Lower leg skin (tissue), 4 donors: Measurements from ENCODE around the gene MSN. TPM values are rescaled to one million over a fixed set of nuclear protein-coding genes. Genes with fewer than 3 reads are reported as not detected.
"Not testable (repeated sequence)": the region's sequence is repeated elsewhere in the genome, so short reads cannot be mapped to it uniquely, and the experiment has no call there.

ENCODE experiments used
- DNase-seq, 2 donors: peaks; one replicate each; pipeline ENCODE4 v3.0.0-alpha.2; 2019; ENCODE audit warnings: low spot score in 2 of 2
- H3K4me3 ChIP-seq: fragments of 200-600 bp; sonication (generic); 2 replicates; pipeline ENCODE4 v1.5.1; 2017; ENCODE audit warnings: mild to moderate bottlenecking, low read depth; ENCODE audit not compliant: poor library complexity, severe bottlenecking
- POLR2A ChIP-seq, 2 donors: fragments of 450-650 bp; IDR thresholded peaks; one replicate each; pipeline ENCODE4 v1.6.1; 2016 to 2017; ENCODE audit warnings: antibody characterized with exemption in 2 of 2, mild to moderate bottlenecking in 1 of 2, moderate library complexity in 1 of 2
- WGBS, 2 donors: methylation state at CpG; one replicate each; pipeline ENCODE4 v1.1.5; 2018; 5-methylcytosine and 5-hydroxymethylcytosine counted together
- intact Hi-C: fragments of 100-400 bp; cut with DNase I; formaldehyde crosslinking; loops from one replicate; pipeline ENCODE4 v1.15.0; 2023; ENCODE audit warnings: low total_unique reads
- total RNA-seq, 4 donors: library from RNA; depleted of rRNA; stranded (reverse); fragments of >200 nt; gene quantifications; one replicate each; pipeline ENCODE4 v1.1.0, GENCODE V29; 2016
- TF ChIP-seq, protein P1 (sequence below), 3 donors: fragments of 450-650 bp; IDR thresholded peaks; one replicate each; pipeline ENCODE4 v1.5.1; 2016; ENCODE audit warnings: antibody characterized with exemption in 3 of 3, mild to moderate bottlenecking in 3 of 3, moderate library complexity in 2 of 3

Gene MSN
- total RNA-seq, 4 donors from 2014 or later, result 108 to 180 (median 120) TPM

GRCh38 chrX:65757943-65758342, 90.5 kb downstream of the MSN start:
- no peak for TF ChIP-seq POLR2A (IDR thresholded peaks at IDR 0.05)
- TF ChIP-seq, protein P1, sequence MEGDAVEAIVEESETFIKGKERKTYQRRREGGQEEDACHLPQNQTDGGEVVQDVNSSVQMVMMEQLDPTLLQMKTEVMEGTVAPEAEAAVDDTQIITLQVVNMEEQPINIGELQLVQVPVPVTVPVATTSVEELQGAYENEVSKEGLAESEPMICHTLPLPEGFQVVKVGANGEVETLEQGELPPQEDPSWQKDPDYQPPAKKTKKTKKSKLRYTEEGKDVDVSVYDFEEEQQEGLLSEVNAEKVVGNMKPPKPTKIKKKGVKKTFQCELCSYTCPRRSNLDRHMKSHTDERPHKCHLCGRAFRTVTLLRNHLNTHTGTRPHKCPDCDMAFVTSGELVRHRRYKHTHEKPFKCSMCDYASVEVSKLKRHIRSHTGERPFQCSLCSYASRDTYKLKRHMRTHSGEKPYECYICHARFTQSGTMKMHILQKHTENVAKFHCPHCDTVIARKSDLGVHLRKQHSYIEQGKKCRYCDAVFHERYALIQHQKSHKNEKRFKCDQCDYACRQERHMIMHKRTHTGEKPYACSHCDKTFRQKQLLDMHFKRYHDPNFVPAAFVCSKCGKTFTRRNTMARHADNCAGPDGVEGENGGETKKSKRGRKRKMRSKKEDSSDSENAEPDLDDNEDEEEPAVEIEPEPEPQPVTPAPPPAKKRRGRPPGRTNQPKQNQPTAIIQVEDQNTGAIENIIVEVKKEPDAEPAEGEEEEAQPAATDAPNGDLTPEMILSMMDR (IDR thresholded peaks at IDR 0.05), result no peak
- 65 to 70% methylated on average over 3 of the region's 3 CpGs for WGBS, 2 donors
- no peak for DNase-seq
- no peak overlapping the region for H3K4me3 ChIP-seq
- intact Hi-C loops, result no loop called here

DNA sequence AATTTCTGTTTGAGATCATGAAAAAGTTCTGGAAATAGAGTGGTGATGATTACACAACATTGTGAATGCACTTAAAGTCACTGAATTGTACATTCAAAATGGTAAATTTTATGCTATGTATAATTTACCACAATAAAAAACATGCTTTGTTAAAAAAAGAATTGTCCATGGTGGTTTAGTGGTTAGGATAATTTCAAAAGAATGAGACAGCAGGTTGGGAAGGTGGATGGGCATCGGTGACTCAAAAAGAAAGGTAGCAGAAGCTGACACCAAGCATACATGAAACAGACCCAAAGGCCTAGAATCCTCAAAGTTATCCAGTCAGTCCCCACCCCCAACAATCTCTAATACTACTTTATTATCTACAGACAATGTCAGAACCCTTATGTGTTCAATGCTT, 91.1 kb downstream of the MSN start:
- TF ChIP-seq, protein P1 (IDR thresholded peaks at IDR 0.05), result no peak
- no peak for DNase-seq
- WGBS, 2 donors, result 71 to 90% methylated on average over 1 of the region's 1 CpG
- H3K4me3 ChIP-seq, result no peak overlapping the region
- intact Hi-C loops, result no loop called here

DNA sequence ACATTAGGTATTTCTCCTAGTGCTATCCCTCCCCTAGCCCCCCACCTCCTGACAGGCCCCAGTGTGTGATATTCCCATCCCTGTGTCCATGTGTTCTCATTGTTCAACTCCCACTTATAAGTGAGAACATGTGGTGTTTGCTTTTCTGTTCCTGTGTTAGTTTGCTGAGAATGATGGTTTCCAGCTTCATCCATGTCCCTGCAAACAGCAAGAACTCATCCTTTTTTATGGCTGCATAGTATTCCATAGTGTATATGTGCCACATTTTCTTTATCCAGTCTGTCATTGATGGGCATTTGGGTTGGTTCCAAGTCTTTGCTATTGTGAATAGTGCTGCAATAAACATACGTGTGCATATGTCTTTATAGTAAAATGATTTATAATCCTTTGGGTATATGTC, 92.1 kb downstream of the MSN start:
- DNase-seq, H3K4me3 ChIP-seq, intact Hi-C loops: not testable (repeated sequence)
- WGBS, 2 donors, result 87 to 100% methylated on average over 1 of the region's 1 CpG

- WGBS, 2 donors, result 60 to 88% methylated on average over 3 of the region's 3 CpGs
- no peak overlapping the region for H3K4me3 ChIP-seq
- DNase-seq, result no peak
- TF ChIP-seq, protein P1 (IDR thresholded peaks at IDR 0.05), result no peak
- no peak for TF ChIP-seq POLR2A (IDR thresholded peaks at IDR 0.05)
- intact Hi-C loops, result no loop called here
Observed at GRCh38 chrX:65769564-65770292, 102.3 kb downstream of the MSN start.

GRCh38 chrX:65772842-65773241, 105.4 kb downstream of the MSN start:
- peak in 1 of 2 donors; percentile 35 for DNase-seq
- 49 to 50% methylated on average over 4 to 5 of the region's 5 CpGs for WGBS, 2 donors
- TF ChIP-seq, protein P1 (IDR thresholded peaks at IDR 0.05), result no peak
- no peak for TF ChIP-seq POLR2A (IDR thresholded peaks at IDR 0.05)
- no peak overlapping the region for H3K4me3 ChIP-seq
- intact Hi-C loops, result no loop called here

DNA sequence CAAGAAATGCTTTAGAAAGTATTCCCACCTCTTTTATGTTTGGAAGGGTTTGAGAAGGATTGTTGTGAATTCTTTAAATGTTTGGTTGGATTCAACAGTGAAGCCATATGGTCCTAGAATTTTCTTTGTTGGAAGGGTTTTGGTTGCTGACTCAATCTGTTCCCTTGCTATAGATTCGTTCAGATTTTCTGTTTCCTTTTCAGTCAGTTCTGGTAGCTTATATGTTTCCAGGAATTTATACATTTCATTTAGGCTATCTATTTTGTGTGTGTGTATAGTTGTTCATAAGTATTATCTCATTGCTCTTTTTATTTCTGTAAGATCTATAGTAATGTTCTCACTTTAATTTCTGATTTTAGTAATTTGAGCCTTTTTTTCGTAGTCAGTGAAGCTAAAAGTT, 114.4 kb downstream of the MSN start:
- no peak overlapping the region for H3K4me3 ChIP-seq
- DNase-seq, result no peak
- intact Hi-C loops, result no loop called here
- TF ChIP-seq, protein P1 (IDR thresholded peaks at IDR 0.05), result no peak
- no peak for TF ChIP-seq POLR2A (IDR thresholded peaks at IDR 0.05)
- WGBS, 2 donors, result 76 to 82% methylated on average over 2 of the region's 2 CpGs
